Keratinocyte (primary cell): ENCODE data around the gene FES. TPM values are rescaled to one million over a fixed set of nuclear protein-coding genes. Genes with fewer than 3 reads are reported as not detected.
A peak's percentile ranks its signal among the peaks of the same experiment; 100 is the strongest.

ENCODE experiments used
- DNase-seq: peaks from one replicate; pipeline ENCODE4 v3.0.0-alpha.2; 2011; ENCODE audit warnings: low read depth, missing footprints, low spot score
- FAIRE-seq: peaks from 2 replicates; lab custom pipeline; 2011; peaks lifted over from hg19 to GRCh38; lab: Jason Lieb, UNC
- H2AFZ ChIP-seq: 2 replicates; pipeline ENCODE4 v1.6.0; 2012; ENCODE audit warnings: low read length, control low read depth, inconsistent platforms; ENCODE audit not compliant: control insufficient read depth
- H3K27ac ChIP-seq: 2 replicates; pipeline ENCODE4 v1.5.1; 2011; ENCODE audit warnings: low read length; ENCODE audit not compliant: control insufficient read depth, insufficient read depth
- H3K27me3 ChIP-seq: 3 replicates; pipeline ENCODE4 v1.6.0; 2011; ENCODE audit warnings: low read length; ENCODE audit not compliant: control insufficient read depth, insufficient read depth; ENCODE audit errors: extremely low read depth
- H3K36me3 ChIP-seq, 2 experiments: 2 replicates in 1 of 2; 3 replicates in 1 of 2; pipeline ENCODE4 v1.5.1; 2011; ENCODE audit warnings: low read length in 2 of 2, mild to moderate bottlenecking in 1 of 2; ENCODE audit not compliant: control insufficient read depth in 2 of 2, insufficient read depth in 2 of 2; ENCODE audit errors: extremely low read depth in 1 of 2
- H3K4me1 ChIP-seq: 3 replicates; pipeline ENCODE4 v1.5.1; 2011; ENCODE audit warnings: low read length; ENCODE audit not compliant: control insufficient read depth, insufficient read depth; ENCODE audit errors: extremely low read depth
- H3K4me2 ChIP-seq: 3 replicates; pipeline ENCODE4 v1.6.0; 2011; ENCODE audit warnings: low read depth, low read length; ENCODE audit not compliant: control insufficient read depth, insufficient read depth; ENCODE audit errors: extremely low read depth
- H3K4me3 ChIP-seq, 3 experiments: fragments of 200-600 bp in 1 of 3; sonication (generic) in 1 of 3; 2 replicates in 2 of 3; 3 replicates in 1 of 3; pipeline ENCODE4 v1.5.1; 2011 to 2016; ENCODE audit warnings: low read length in 3 of 3, mild to moderate bottlenecking in 3 of 3, control low read depth in 2 of 3, inconsistent platforms in 1 of 3, low read depth in 1 of 3, mixed read lengths in 1 of 3, mixed run types in 1 of 3, moderate library complexity in 1 of 3; ENCODE audit not compliant: control insufficient read depth in 2 of 3, insufficient read depth in 2 of 3; ENCODE audit errors: extremely low read depth in 1 of 3
- H3K79me2 ChIP-seq: 2 replicates; pipeline ENCODE4 v1.6.0; 2012; ENCODE audit warnings: low read length; ENCODE audit not compliant: control insufficient read depth, insufficient read depth
- H3K9ac ChIP-seq: 3 replicates; pipeline ENCODE4 v1.6.0; 2011; ENCODE audit warnings: low read length; ENCODE audit not compliant: control insufficient read depth, insufficient read depth; ENCODE audit errors: extremely low read depth
- H3K9me1 ChIP-seq: 3 replicates; pipeline ENCODE4 v1.6.0; 2011; ENCODE audit warnings: low read length; ENCODE audit not compliant: control insufficient read depth, insufficient read depth; ENCODE audit errors: extremely low read depth
- H3K9me3 ChIP-seq: 2 replicates; pipeline ENCODE4 v1.5.1; 2012; ENCODE audit warnings: low read depth, low read length; ENCODE audit not compliant: control insufficient read depth
- H4K20me1 ChIP-seq: 3 replicates; pipeline ENCODE4 v1.6.0; 2011; ENCODE audit warnings: low read length; ENCODE audit not compliant: control insufficient read depth, insufficient read depth; ENCODE audit errors: extremely low read depth
- EZH2 ChIP-seq: IDR thresholded peaks from one replicate; pipeline ENCODE4 v1.6.1; 2012; ENCODE audit warnings: inconsistent platforms, mild to moderate bottlenecking, low read length, moderate library complexity
- dilution Hi-C: fragments of 300-500 bp; cut with MboI; formaldehyde crosslinking; loops from one replicate; pipeline ENCODE4 v1.7.0; 2020; ENCODE audit warnings: low sequenced_read_pairs; ENCODE audit not compliant: extremely low pct_ligation_motif_present
- polyA plus RNA-seq, 5 experiments: library from polyadenylated mRNA; depleted of rRNA in 3 of 5; stranded (reverse) in 3 of 5; stranded (forward) in 1 of 5; unstranded in 1 of 5; fragments of >200 nt; gene quantifications; 1 replicate in 1 of 5; 2 replicates in 3 of 5; 3 replicates in 1 of 5; pipeline versions ENCODE4 v1.2.1 to v1.2.3, GENCODE V29; 2011 to 2012; ENCODE audit warnings: missing spikeins in 2 of 5, low read depth in 1 of 5, low replicate concordance in 1 of 5
- TF ChIP-seq, protein P1 (sequence below), 3 experiments: IDR thresholded peaks in 1 of 3; conservative IDR thresholded peaks in 1 of 3; optimal IDR thresholded peaks in 1 of 3; 2 replicates in 2 of 3; 3 replicates in 1 of 3; pipeline versions ENCODE3 to v1.5.1; 2011; ENCODE audit warnings: low read length in 3 of 3, mild to moderate bottlenecking in 3 of 3, moderate library complexity in 2 of 3, control low read depth in 1 of 3, inconsistent platforms in 1 of 3; ENCODE audit not compliant: insufficient read depth in 2 of 3; ENCODE audit errors: extremely low read depth in 1 of 3

FES gene
- polyA plus RNA-seq, 1 donor (not counting 4 experiments of a cell fraction or from before 2014, with no cell fraction given) = 0.34 TPM

DNA sequence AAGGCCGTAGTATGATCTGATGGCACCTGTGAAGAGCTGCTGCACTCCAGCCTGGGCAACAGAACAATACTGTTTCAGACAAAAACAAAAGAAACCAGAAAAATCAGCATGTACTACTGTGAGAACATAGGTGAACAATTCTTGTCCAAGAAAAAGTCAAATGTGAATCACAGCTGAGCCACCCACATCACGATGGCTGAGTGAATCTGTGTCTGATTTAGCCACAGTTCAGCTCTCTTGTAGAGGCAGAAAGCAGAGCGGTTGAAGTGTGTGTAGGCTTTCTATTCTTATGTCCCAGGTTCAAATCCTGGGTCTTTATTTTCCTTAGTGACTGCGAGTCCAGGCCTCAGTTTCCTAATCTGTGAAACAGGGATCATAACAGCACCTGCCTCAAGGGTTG is 20.3 kb upstream of the FES start:
- Histone ChIP-seq H3K9me1 (peaks cover under 1% of the 10 kb centered on the region), H3K36me3 (no peaks in the 10 kb centered on the region), H3K9me3 (no peaks in the 10 kb centered on the region), H3K4me1 (peaks cover 28% of the 10 kb centered on the region), H3K4me3 (no peak overlapping the region), H4K20me1 (no peaks in the 10 kb centered on the region), H3K27ac (peak overlapping the region; percentile 36), H2AFZ (no peak overlapping the region), H3K79me2 (no peaks in the 10 kb centered on the region), H3K27me3 (no peaks in the 10 kb centered on the region), H3K4me2 (peak overlapping the region; percentile 16), H3K9ac (no peak overlapping the region)
- DNase-seq (no peak), FAIRE-seq (no peak)
- TF ChIP-seq EZH2 = no peak
- TF ChIP-seq, protein P1, sequence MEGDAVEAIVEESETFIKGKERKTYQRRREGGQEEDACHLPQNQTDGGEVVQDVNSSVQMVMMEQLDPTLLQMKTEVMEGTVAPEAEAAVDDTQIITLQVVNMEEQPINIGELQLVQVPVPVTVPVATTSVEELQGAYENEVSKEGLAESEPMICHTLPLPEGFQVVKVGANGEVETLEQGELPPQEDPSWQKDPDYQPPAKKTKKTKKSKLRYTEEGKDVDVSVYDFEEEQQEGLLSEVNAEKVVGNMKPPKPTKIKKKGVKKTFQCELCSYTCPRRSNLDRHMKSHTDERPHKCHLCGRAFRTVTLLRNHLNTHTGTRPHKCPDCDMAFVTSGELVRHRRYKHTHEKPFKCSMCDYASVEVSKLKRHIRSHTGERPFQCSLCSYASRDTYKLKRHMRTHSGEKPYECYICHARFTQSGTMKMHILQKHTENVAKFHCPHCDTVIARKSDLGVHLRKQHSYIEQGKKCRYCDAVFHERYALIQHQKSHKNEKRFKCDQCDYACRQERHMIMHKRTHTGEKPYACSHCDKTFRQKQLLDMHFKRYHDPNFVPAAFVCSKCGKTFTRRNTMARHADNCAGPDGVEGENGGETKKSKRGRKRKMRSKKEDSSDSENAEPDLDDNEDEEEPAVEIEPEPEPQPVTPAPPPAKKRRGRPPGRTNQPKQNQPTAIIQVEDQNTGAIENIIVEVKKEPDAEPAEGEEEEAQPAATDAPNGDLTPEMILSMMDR (optimal IDR thresholded peaks at IDR 0.05 in 1 of 3, IDR thresholded peaks at IDR 0.05 in 1 of 3, conservative IDR thresholded peaks at IDR 0.05 in 1 of 3; ENCODE audit: extremely low read depth in 1 of 3, insufficient read depth in 2 of 3, low read length in 3 of 3) = no peak
- dilution Hi-C loops = no loop called here

DNA sequence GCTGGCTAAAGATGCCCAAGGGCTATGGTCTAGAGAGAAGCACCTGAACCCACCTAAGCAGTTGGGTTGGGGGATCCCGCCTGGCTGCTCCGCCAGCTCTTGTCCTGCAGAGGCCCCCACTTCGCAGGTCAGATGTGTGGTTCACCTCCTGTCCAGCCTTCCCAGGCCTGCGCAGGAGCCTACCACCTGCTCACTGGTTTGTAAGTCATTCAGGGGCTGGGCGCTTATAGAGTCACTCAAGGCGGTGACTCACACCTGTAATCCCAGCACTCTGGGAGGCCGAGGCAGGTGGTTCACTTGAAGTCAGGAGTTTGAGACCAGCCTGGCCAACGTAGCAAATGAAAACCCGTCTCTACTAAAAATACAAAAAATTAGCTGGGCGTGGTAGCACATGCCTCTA is 19.8 kb upstream of the FES start:
- Histone ChIP-seq H3K9me3 (no peaks in the 10 kb centered on the region), H3K36me3 (no peaks in the 10 kb centered on the region), H3K79me2 (no peaks in the 10 kb centered on the region), H3K9ac (no peak overlapping the region), H2AFZ (no peak overlapping the region), H3K27ac (no peak overlapping the region), H3K9me1 (peaks cover 5% of the 10 kb centered on the region), H4K20me1 (no peaks in the 10 kb centered on the region), H3K4me1 (peaks cover 34% of the 10 kb centered on the region), H3K27me3 (no peaks in the 10 kb centered on the region), H3K4me2 (no peak overlapping the region), H3K4me3 (no peak overlapping the region)
- TF ChIP-seq, protein P1 (optimal IDR thresholded peaks at IDR 0.05 in 1 of 3, IDR thresholded peaks at IDR 0.05 in 1 of 3, conservative IDR thresholded peaks at IDR 0.05 in 1 of 3; ENCODE audit: extremely low read depth in 1 of 3, insufficient read depth in 2 of 3, low read length in 3 of 3) = no peak
- TF ChIP-seq EZH2 = no peak
- DNase-seq = no peak
- dilution Hi-C loops = no loop called here
- FAIRE-seq = no peak
